T-cell (primary cell): ENCODE results near the gene PRF1. TPM values are rescaled to one million over a fixed set of nuclear protein-coding genes. Genes with fewer than 3 reads are reported as not detected.

Experiments used
- ATAC-seq, 4 experiments: fragments of 200-7000 bp in 3 of 4; fragments of 150-1000 bp in 1 of 4; cut with Tn5 transposase; replicated peaks in 1 of 4; 1 replicate in 3 of 4; 2 replicates in 1 of 4; pipeline ENCODE4 v1.10.0; 2021; ENCODE audit warnings: moderate library complexity in 3 of 4, mild to moderate bottlenecking in 2 of 4, moderate number of reproducible peaks in 1 of 4
- CTCF ChIA-PET, 2 donors: fragments of 300-600 bp; sonication (Branson Sonifier 250); formaldehyde crosslinking; loops; one replicate each; lab custom pipeline; 2022; ENCODE audit warnings: antibody characterized with exemption in 2 of 2; lab: Charles Lee
- POLR2A ChIA-PET, 2 donors: fragments of 300-600 bp; sonication (Branson Sonifier 250); formaldehyde crosslinking; loops; one replicate each; lab custom pipeline; 2022; ENCODE audit warnings: antibody characterized with exemption in 2 of 2; lab: Charles Lee
- DNase-seq, 35 experiments: peaks; one replicate each; pipeline versions ENCODE4 v3.0.0 to v3.0.0-alpha.2; 2013 to 2023
- H3K27ac ChIP-seq: one replicate; pipeline ENCODE4 v1.5.1; 2013; ENCODE audit warnings: low read length
- H3K27me3 ChIP-seq, 2 experiments: replicated peaks in 1 of 2; 1 replicate in 1 of 2; 2 replicates in 1 of 2; pipeline versions ENCODE4 v1.6.1 to v1.7.0; 2013; ENCODE audit warnings: low read length in 1 of 2, mixed read lengths in 1 of 2; ENCODE audit not compliant: control insufficient read depth in 2 of 2, insufficient read depth in 2 of 2; ENCODE audit errors: extremely low read depth in 1 of 2
- H3K36me3 ChIP-seq, 2 donors: 1 replicate in 1 of 2; 2 replicates in 1 of 2; pipeline versions ENCODE4 v1.6.1 to v1.7.0; 2013; ENCODE audit warnings: low read length in 1 of 2; ENCODE audit not compliant: control insufficient read depth in 2 of 2, insufficient read depth in 1 of 2; ENCODE audit errors: extremely low read depth in 1 of 2
- H3K4me1 ChIP-seq, 2 experiments: 1 replicate in 1 of 2; 2 replicates in 1 of 2; pipeline versions ENCODE4 v1.6.1 to v1.7.0; 2013; ENCODE audit warnings: low read length in 2 of 2, mixed read lengths in 1 of 2; ENCODE audit not compliant: insufficient read depth in 2 of 2, control insufficient read depth in 1 of 2; ENCODE audit errors: extremely low read depth in 1 of 2
- H3K4me3 ChIP-seq, 2 donors: 1 replicate in 1 of 2; 2 replicates in 1 of 2; pipeline versions ENCODE4 v1.5.1 to v1.7.0; 2013; ENCODE audit warnings: mild to moderate bottlenecking in 2 of 2, low read length in 1 of 2, moderate library complexity in 1 of 2; ENCODE audit not compliant: control insufficient read depth in 1 of 2; ENCODE audit errors: extremely low read depth in 1 of 2
- H3K9me3 ChIP-seq: 2 replicates; pipeline ENCODE4 v1.7.0; 2013
- H3K27ac Mint-ChIP-seq, 2 donors: one replicate each; pipeline ENCODE4 v1.8.0; 2020 to 2021; ENCODE audit warnings: mild to moderate bottlenecking in 2 of 2, mixed read lengths in 2 of 2
- H3K27me3 Mint-ChIP-seq, 2 donors: one replicate each; pipeline ENCODE4 v1.8.0; 2021 to 2022; ENCODE audit warnings: mixed read lengths in 2 of 2
- H3K36me3 Mint-ChIP-seq: one replicate; pipeline ENCODE4 v1.8.0; 2021; ENCODE audit warnings: mixed read lengths
- H3K4me1 Mint-ChIP-seq, 3 donors: one replicate each; pipeline ENCODE4 v1.8.0; 2020 to 2022; ENCODE audit warnings: mixed read lengths in 3 of 3, mild to moderate bottlenecking in 1 of 3
- H3K4me3 Mint-ChIP-seq, 3 donors: one replicate each; pipeline ENCODE4 v1.8.0; 2020 to 2022; ENCODE audit warnings: mild to moderate bottlenecking in 3 of 3, mixed read lengths in 3 of 3, moderate library complexity in 3 of 3
- H3K9me3 Mint-ChIP-seq, 3 donors: one replicate each; pipeline ENCODE4 v1.8.0; 2020 to 2022; ENCODE audit warnings: mixed read lengths in 3 of 3
- WGBS: methylation state at CpG from one replicate; pipeline ENCODE4 v1.1.5; 2013; ENCODE audit warnings: missing lambda C conversion rate; ENCODE audit not compliant: insufficient coverage; 5-methylcytosine and 5-hydroxymethylcytosine counted together
- total RNA-seq, 35 experiments: library from RNA in 6 of 35; stranded (reverse) in 6 of 35; fragments of 120-200 nt in 1 of 35; gene quantifications; one replicate each; pipeline versions ENCODE4 v1.2.1 to v1.2.4 and lab custom pipeline; 2013 to 2026

PRF1 gene
- total RNA-seq, 5 donors from 2014 or later (not counting 1 experiment from before 2014, with no cell fraction given), result 32.6 to 146 (median 63.0) TPM

DNA sequence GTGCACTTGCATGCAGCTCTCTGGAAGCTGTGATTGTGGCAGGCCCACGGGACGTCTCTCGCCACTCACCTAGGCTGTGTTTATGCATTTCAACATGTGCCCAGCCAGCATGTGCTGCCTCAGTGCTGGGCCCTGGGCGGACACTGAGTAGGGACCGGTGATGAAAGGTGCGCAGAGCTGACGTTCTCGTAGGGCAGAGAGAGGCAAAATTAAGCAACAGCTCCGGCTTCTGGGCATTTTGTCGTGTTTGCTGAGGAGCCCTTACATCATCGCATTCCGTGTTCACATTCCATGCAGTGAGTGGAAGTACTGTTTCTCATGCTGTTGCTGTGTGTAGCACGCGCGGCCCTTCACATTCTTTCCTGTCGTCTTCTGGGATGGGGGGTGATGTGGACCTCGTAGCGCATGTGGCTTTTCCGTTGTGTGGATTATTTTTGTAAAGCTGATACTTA is 50.5 kb downstream of the PRF1 start:
- Mint-ChIP-seq H3K9me3 (no peaks in the 10 kb centered on the region), H3K4me1 (no peaks in the 10 kb centered on the region), H3K27ac (no peak overlapping the region), H3K36me3 (no peaks in the 10 kb centered on the region), H3K4me3 (no peak overlapping the region), H3K27me3 (no peaks in the 10 kb centered on the region)
- POLR2A ChIA-PET, result no interaction called here
- CTCF ChIA-PET, result interaction anchor here (1.0 to 1.3 kb wide), 3 partner anchors 202 to 206 kb away, joined by 3 to 4 read pairs (median 3); no protein-coding TSS in a partner anchor
- Histone ChIP-seq H3K36me3 (no peaks in the 10 kb centered on the region), H3K27me3 (peaks cover 0 to 4% of the 10 kb centered on the region in 2 experiments), H3K4me1 (no peaks in the 10 kb centered on the region), H3K4me3 (no peak overlapping the region), H3K9me3 (no peaks in the 10 kb centered on the region), H3K27ac (no peak overlapping the region)
- ATAC-seq, result no peak
- DNase-seq, result no peak
- 91% methylated on average over 15 of the region's 19 CpGs for WGBS

GRCh38 chr10:70551466-70551865 is 51.1 kb downstream of the PRF1 start:
- Mint-ChIP-seq H3K9me3 (no peaks in the 10 kb centered on the region), H3K27me3 (no peaks in the 10 kb centered on the region), H3K4me1 (no peaks in the 10 kb centered on the region), H3K4me3 (no peak overlapping the region), H3K36me3 (no peaks in the 10 kb centered on the region), H3K27ac (no peak overlapping the region)
- H3K9me3 ChIP-seq, result no peaks in the 10 kb centered on the region
- CTCF ChIA-PET, result interaction anchor here (0.6 to 1.3 kb wide), 3 partner anchors 206 to 207 kb away, joined by 3 to 4 read pairs (median 3); no protein-coding TSS in a partner anchor
- H3K4me3 ChIP-seq, result no peak overlapping the region
- no peaks in the 10 kb centered on the region for H3K36me3 ChIP-seq
- ATAC-seq (no peak), DNase-seq (no peak)
- no peak overlapping the region for H3K27ac ChIP-seq
- no peaks in the 10 kb centered on the region for H3K4me1 ChIP-seq
- peaks cover 0 to 4% of the 10 kb centered on the region in 2 experiments for H3K27me3 ChIP-seq
- POLR2A ChIA-PET, result no interaction called here
- WGBS, result 83% methylated on average over 1 of the region's 2 CpGs

DNA sequence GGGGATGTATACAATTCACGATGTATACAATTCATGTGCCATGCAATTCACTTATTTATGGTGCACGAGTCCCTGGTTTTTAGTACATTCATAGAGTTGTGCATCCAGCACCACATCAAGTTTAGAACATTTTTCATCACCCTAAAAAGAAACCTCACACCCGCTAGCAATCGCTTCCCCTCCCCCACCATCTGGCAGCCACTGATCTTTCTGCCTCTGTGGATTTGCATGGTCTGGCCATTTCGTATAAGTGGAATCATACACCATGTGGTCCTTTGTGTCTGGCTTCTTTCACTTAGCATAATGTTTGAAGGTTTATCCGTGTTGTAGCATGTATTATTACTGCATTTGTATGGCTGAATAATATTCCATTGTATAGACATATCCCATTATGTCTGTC is 52.1 kb downstream of the PRF1 start:
- WGBS, result 71% methylated on average over 1 of the region's 6 CpGs
- Histone ChIP-seq H3K9me3 (no peaks in the 10 kb centered on the region), H3K27ac (no peak overlapping the region), H3K4me3 (no peak overlapping the region), H3K4me1 (no peaks in the 10 kb centered on the region), H3K27me3 (peaks cover 0 to 4% of the 10 kb centered on the region in 2 experiments), H3K36me3 (no peaks in the 10 kb centered on the region)
- Mint-ChIP-seq H3K4me1 (no peaks in the 10 kb centered on the region), H3K36me3 (no peaks in the 10 kb centered on the region), H3K9me3 (no peaks in the 10 kb centered on the region), H3K27me3 (no peaks in the 10 kb centered on the region), H3K4me3 (no peak overlapping the region), H3K27ac (no peak overlapping the region)
- POLR2A ChIA-PET, result no interaction called here
- no peak for DNase-seq
- ATAC-seq, result no peak
- CTCF ChIA-PET, result interaction anchor here (0.6 to 3.7 kb wide), 7 partner anchors 8 to 1011 kb away, joined by 3 to 15 read pairs (median 8); no protein-coding TSS in a partner anchor

GRCh38 chr10:70549962-70550458 is 52.5 kb downstream of the PRF1 start:
- ATAC-seq (peak; percentile 75 to 85 (median 80)), DNase-seq (peak; percentile 33 to 85 (median 69))
- Histone ChIP-seq H3K4me1 (no peaks in the 10 kb centered on the region), H3K9me3 (no peaks in the 10 kb centered on the region), H3K4me3 (no peak overlapping the region), H3K27me3 (peaks cover 0 to 4% of the 10 kb centered on the region in 2 experiments), H3K27ac (no peak overlapping the region), H3K36me3 (no peaks in the 10 kb centered on the region)
- POLR2A ChIA-PET, result no interaction called here
- no peaks in the 10 kb centered on the region for H3K9me3 Mint-ChIP-seq
- no CpG with 5 or more reads among the region's 3 CpGs for WGBS
- no peaks in the 10 kb centered on the region for H3K4me1 Mint-ChIP-seq
- no peaks in the 10 kb centered on the region for H3K36me3 Mint-ChIP-seq
- CTCF ChIA-PET, result interaction anchor here (0.6 to 3.7 kb wide), 7 partner anchors 9 to 1949 kb away, joined by 3 to 15 read pairs (median 8); no protein-coding TSS in a partner anchor
- no peak overlapping the region for H3K27ac Mint-ChIP-seq
- H3K27me3 Mint-ChIP-seq, result no peaks in the 10 kb centered on the region
- H3K4me3 Mint-ChIP-seq, result no peak overlapping the region

DNA sequence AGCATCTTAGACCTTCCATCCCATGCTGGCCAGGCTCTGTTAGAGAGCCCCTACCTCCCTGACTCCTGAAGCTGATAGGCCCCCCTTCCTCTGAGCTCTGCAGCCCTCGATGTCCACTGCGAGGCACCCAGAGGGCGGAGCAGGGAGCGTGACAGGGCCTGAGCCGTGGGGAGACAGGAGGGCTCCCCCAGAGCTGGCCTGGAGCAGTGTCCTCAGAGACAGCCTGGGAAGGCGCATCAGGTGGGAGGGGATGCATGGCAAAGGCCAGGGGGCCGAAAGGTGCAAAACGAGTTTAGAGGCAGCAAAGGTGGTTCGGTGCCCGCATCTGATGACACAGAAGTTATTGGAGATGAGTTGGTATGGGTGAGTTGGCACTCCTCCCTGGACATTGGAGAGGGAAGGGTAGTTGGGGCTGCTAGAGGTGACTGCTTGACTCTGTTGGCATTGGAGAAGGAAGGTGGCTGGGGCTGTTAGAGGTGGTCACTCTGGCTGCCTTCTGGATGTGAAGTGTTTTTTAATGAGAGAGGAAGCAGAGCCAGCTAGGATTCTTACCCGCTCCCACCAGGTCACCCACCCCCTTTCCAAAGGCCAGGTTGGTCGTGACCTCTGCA is 53.1 kb downstream of the PRF1 start:
- ATAC-seq (peak in 2 of 4 experiments; percentile 20 to 22), DNase-seq (no peak)
- 94% methylated on average over 10 of the region's 12 CpGs for WGBS
- no peaks in the 10 kb centered on the region for H3K36me3 Mint-ChIP-seq
- no peaks in the 10 kb centered on the region for H3K4me1 Mint-ChIP-seq
- H3K9me3 ChIP-seq, result no peaks in the 10 kb centered on the region
- H3K4me1 ChIP-seq, result no peaks in the 10 kb centered on the region
- POLR2A ChIA-PET, result no interaction called here
- no peak overlapping the region for H3K4me3 ChIP-seq
- peaks cover 0 to 8% of the 10 kb centered on the region in 2 experiments for H3K27me3 ChIP-seq
- CTCF ChIA-PET, result interaction anchor here (0.6 to 3.7 kb wide), 8 partner anchors 9 to 1949 kb away, joined by 3 to 15 read pairs (median 7); no protein-coding TSS in a partner anchor
- no peaks in the 10 kb centered on the region for H3K27me3 Mint-ChIP-seq
- no peaks in the 10 kb centered on the region for H3K9me3 Mint-ChIP-seq
- no peaks in the 10 kb centered on the region for H3K36me3 ChIP-seq
- no peak overlapping the region for H3K27ac Mint-ChIP-seq
- H3K4me3 Mint-ChIP-seq, result no peak overlapping the region
- no peak overlapping the region for H3K27ac ChIP-seq
